Endometrium (tissue), 2 donors: Measurements from ENCODE around the gene ALDH1A3.

Experiments used
- FAIRE-seq: peaks from 2 replicates; lab custom pipeline; 2012; peaks lifted over from hg19 to GRCh38; lab: Jason Lieb, UNC
- donor health status: control.
- donor health status: control.

Gene ALDH1A3

GRCh38 chr15:100859970-100860828 is 19.4 kb upstream of the ALDH1A3 start:
- FAIRE-seq = no peak

GRCh38 chr15:100860829-100861510 is 18.7 kb upstream of the ALDH1A3 start:
- no peak for FAIRE-seq

DNA sequence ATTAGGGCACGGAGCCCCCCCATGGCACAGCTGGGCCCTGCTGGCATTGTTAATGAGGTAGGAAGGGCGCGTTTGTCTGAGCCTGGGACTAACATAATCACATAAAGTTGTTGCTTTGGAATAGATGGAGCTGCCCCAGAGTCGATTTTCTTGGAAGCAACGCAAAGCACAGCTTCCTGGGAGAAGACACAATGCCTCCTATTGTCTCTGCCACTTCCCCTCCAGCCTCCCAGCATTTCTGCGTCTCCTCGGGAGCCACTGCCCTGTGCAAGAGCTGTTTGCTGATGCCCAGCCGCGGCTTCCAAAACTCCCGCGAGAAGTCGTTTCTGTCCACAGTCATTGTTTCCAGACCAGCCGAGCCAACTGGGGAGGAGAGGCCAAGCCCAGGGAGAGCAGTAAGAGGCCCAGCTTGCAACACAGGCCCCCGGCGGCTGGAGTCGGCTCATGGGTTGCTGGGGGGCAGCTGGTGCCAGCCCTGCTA is 18.1 kb upstream of the ALDH1A3 start:
- FAIRE-seq = no peak

GRCh38 chr15:100862162-100862561 is 17.5 kb upstream of the ALDH1A3 start:
- no peak for FAIRE-seq

DNA sequence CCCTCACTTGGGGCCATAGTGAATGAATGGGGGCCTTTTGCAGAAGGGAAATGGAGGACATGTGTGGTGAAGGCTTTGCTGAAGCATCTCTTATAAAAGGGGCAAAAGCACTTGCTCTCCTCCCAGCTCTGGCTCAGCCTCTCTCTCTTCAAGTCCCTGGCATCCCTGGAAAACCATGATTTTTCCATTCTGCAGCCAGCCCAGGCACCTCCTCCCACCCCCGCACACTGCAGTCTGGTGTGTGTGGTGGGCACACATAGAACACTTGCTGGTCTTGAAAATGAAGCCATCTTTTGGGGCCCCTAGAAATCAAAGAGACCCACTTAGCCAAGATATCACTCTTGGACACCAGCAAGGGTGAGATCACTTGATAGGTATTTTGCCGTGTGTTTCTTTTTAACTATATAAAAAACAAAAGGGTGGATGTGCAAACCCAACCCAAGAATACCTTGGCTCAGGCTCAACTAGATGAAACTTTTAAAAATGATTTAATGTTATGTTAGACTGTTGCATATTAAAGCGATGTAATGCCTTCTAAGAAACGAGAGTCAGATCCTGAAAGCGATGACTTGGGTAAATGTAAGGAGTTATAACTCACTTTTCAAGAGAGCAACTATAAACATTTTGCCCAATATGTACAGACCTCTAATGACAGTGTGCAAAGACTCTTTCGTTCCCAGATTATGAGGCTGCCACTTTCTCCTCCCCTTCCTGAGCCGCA is 16.4 kb upstream of the ALDH1A3 start:
- FAIRE-seq = no peak

GRCh38 chr15:100863796-100864267 is 15.8 kb upstream of the ALDH1A3 start:
- no peak for FAIRE-seq

GRCh38 chr15:100866386-100867330 is 13.0 kb upstream of the ALDH1A3 start:
- FAIRE-seq = no peak

- FAIRE-seq = no peak
Measured at GRCh38 chr15:100867433-100867832, 12.2 kb upstream of the ALDH1A3 start.

DNA sequence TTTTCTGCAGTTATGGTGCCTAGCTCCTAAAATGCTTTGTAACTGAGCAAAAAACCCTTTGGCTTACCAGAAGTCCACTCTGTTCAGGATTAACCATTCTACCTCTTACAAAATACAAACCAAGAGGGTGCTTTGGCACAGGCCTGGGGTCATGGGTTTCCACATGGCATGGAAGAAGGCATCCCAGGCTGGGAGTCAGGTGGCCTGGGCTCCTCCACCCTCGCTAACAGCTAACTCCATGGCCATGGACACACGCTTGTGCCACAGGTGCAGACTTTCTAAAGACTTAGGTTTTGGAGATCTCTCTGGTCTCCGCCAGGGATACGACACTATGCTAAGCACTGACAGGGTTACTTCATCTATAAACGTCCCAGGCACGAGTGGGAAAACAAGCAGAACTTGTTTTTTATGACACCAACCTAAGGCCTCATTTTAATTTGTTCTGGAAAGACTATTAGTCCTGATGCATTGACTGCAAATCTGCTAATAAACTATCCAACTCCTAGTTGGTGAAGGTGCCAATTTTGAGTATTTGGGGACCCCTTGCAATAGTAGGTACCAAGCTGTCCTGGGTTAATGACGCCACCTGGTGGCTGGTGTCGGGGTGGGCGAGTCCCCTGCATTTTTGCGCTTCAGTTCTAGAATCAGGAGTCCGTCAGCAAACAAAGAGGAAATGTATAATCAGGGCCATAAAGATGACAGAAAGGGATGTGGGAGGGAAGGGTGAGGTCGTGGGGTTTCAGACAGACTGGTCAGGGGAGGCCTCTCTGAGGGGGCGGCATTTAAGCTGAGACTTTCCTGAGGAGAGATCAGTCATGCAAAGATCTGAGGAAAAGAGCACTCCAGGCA is 10.3 kb upstream of the ALDH1A3 start:
- no peak for FAIRE-seq

GRCh38 chr15:100873029-100873677 is 6.5 kb upstream of the ALDH1A3 start:
- FAIRE-seq = peak; percentile 84

DNA sequence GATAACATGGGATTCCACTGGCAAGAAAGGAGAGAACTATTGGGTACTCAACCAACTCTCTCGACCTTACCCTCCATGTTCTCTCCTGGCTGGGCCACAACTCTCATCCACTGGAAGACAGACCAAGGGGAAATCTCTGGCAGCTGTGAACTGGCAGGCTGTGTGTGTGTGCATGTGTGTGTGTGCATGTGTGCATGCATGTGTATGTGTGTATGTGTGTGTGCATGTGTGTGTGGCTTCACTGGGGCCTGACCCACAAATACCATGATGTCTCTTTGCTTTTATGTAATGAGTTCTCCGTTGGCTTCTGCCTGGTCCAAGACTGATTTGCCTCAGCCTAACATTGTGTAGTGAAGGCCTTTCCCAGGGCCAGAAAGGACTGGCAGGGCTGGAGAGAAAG is 4.1 kb upstream of the ALDH1A3 start:
- no peak for FAIRE-seq

DNA sequence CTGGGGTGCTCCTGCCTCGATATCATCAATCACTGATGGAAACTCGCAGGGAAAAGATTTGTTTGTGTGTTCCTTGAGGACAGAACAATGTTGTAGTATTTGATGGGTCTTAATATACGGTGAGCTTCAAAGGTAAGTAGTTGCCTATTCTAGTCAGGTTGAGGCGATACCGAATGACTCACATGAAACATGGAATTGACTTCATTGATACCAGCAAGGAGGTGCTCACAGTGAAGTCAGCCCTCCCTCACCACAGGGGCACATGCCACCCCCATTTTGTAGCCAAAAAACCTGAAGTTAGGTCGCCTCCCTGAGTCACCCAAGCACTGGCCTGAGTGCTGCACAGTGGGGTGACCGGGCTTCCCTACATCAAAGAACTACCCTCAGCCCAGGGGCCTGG is 3.7 kb upstream of the ALDH1A3 start:
- no peak for FAIRE-seq

GRCh38 chr15:100877551-100877950 is 2.1 kb upstream of the ALDH1A3 start:
- FAIRE-seq = no peak

GRCh38 chr15:100878130-100878529 is 1.5 kb upstream of the ALDH1A3 start:
- FAIRE-seq = no peak

DNA sequence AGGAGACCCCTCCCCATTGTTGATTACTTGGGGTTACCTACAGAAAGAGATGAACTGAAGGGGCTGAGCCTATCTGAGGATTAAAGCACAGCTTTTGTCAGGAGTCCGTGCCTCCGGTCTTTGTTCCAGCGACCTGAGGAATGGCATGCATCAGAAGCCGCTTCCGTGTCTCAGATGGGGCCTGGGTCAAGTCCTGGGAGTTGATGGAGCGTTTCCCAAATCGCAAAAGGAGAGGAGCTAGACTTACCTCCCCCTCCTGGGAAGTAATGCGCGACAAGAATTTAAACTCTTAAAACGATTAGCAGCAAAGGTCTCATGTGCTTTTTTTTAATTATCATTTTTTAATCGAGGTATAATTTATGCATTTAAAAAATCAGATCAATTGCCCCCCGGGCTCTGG is 983 bp upstream of the ALDH1A3 start:
- no peak for FAIRE-seq

GRCh38 chr15:100879061-100879463 is 569 bp upstream of the ALDH1A3 start:
- FAIRE-seq = no peak

GRCh38 chr15:100880139-100880896 is 687 bp downstream of the ALDH1A3 start:
- no peak for FAIRE-seq

DNA sequence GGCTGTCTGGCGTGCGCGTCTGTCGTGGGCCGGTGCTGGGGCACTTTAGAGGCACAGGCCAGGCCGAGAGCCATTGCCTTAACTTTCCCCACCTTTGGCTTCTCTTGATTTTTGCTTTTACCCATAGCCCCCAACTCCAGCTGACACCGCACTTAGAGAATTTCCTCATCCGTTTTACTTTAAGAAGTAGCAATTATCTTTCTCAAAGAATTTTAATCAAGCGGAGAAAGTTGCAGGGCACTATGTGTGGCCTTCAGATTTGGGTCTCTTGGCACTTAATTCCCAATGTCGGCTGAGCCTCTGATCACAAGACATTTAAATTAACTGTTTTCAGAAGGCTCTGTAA is 1.2 kb downstream of the ALDH1A3 start:
- FAIRE-seq = no peak

DNA sequence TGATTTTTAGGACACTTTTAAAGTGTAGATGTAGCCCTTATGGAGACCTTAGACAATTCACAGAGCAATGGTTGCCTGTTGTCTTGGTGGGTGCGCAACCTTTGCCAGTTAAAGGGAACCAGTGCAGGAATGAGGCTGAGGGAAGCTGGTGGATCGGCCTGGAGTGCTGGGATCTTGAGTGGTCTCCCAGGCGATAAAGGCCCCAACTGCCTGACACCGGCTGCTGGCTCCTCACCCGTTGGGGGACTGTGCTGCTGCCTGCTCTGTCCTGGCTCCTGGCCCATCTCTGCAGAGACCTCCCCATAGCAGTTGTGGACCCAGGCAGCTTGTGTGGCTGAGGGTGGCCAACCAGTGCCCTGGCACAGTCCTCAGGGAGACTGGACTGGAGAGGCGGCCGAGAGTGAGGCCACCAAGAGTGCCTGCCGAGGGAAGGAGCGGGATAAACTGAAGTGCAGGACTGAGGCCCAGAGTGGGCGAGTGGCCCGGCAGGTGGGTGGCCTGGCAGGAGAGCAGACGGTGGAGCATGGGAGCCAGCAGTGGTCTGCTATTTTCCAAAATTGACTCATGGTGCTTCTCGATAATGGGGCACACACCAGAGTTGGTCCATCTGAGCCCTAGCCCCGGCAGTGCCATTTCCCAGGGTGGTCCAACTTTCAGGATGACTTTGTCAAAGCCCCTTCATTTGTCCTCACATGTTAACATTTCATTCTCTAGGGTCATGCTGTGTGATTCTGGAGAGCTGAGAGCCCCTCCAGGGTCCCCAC is 2.1 kb downstream of the ALDH1A3 start:
- FAIRE-seq = no peak
